HG03139 (cell line): ENCODE results near the gene POU6F2.

Experiments
- ATAC-seq: cut with Tn5 transposase; IDR thresholded peaks from one replicate; pipeline ENCODE4 v1.9.1; 2021; ENCODE audit not compliant: unreplicated experiment

POU6F2 gene

DNA sequence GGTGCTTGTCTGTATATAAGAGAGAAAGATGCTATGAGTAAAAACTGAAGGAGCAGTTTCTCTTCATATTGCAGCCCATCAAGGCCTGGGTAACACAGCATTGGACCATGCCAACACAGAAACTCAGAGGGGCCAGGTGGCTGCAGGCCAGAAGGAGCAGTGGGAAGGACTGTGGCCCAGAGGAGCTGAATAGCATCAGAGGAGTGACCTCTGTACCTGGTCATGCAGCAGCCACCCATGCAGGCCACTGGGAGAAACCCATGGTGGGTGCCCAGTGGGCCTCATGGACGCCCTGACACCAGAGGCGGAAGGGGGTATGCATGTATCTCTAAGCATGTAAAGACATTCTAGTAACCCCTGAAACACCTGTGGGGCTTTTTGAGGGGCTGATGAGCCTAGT lies 512.6 kb downstream of the POU6F2 start:
- ATAC-seq = no peak

DNA sequence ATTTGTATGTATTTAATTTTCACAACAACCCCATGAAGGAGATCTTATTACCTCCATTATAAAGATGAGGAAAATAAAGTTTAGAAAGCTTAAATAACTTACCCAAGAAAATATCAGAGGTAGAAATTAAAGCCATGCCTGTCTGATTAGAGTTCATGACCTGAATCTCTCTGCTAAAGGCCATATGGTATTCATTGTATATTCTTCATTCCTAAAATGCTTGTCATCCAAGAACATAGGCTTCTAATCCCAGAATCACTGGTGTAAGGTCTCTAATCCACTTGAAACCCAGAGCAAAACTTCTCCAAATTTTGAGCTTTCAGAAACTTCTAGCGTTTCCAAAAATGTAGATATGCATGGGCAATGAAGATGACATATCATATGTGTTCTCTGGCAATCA lies 516.2 kb downstream of the POU6F2 start:
- no peak for ATAC-seq

DNA sequence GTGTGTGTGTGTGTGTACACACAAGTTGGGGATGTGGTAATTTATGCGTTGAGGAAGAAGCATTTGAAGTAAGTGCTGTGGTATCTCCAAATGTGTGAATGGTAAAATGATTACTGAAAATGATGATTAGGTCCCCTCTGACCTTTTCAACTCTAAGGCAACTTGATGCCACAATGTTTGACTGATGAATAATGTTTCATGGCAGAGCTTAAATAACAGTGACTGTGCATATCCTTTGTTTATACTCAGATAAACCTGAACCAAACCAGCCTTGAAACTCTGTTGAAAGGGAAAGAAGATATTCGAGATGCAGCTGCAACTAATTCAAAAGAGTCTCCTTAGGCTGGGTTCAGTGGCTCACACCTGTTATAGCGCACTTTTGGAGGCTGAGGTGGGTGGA lies 523.6 kb downstream of the POU6F2 start:
- no peak for ATAC-seq

DNA sequence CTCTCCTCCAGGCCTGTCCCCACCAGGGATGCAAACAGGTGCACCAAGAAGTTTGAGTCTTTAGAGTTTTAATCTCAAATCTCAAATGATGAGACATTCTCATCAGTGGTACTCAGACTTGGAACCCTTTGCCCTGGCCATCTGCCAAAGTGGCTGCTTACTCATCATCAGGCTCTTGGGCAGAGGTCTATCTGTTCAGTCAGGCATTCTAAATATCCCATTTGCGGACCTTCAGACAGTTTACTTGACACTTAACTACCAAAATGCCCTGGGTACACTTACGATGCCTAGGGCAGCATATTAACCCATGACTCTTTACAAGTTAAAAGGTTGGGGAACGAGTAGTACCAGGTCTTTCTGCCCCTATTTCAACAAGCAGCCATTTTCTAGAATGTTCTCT lies 527.3 kb downstream of the POU6F2 start:
- no peak for ATAC-seq

DNA sequence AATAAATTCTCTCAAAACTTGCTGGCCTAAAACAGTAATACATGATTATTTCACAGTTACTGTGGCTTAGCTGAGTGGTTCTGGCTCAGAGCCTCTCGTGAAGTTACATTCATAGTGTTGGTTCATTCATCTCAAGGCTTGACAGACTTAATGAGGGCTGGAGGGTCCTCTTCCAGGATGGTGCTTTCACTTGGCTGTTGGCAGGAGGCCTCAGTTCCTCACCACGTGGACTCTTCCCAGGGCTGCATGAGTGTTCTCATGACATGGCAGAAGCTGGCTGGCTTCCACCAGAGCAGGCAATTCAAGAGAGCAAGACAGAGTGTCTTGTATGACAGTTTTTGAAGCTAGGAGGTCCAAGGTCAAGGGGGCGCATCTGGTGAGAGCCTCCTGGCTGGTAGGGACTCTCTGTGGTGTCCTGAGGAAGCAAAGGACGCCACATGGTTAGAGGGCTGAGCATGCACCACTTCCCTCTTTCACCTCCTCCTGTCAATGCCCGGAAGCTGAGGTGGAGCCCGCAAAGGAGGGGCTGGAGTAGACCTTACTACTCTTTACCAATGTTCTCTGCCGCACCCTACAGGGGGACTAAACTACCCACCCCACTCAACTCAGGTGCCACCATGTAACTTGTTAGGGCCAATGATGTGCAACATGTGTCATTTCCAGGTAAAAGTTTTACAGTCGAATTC lies 530.3 kb downstream of the POU6F2 start:
- ATAC-seq = peak; percentile 83

DNA sequence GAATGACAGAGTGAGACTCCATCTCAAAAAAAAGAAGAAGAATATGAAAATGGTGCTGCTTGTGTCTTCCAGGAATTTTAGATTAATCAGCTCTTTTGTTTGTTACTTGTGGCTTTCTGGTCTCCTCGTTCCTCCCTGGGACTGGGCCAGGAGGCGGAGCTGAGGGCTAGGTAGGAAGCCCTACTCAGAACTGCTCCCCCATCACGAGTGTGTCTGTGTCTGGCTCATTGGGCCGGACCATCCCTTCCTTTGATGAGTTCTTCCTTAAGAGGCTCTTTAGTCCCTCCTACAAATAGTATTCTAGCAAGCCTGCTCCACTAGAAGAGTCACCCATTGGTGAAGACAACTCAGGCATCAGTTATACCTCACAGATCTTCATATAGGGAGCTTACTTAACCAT lies 531.7 kb downstream of the POU6F2 start:
- no peak for ATAC-seq

DNA sequence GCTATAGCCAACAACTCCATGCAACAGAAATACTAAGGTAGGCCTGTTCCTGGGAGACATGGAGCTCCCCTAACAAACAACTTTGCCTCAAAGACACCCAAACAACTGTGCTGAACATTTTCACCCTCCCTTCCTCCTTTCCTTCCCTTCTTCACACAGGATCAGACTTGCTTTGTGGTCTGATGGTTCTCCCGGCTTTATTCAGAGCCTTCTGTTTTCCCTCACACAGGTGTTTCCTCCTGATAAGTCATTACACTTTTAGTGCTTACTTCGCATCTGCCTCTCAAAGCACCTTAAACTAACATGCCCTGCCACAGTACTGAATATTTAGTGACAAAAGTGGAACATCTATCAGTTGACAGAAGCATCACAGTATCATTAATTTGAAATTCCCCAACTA lies 532.2 kb downstream of the POU6F2 start:
- ATAC-seq = no peak

DNA sequence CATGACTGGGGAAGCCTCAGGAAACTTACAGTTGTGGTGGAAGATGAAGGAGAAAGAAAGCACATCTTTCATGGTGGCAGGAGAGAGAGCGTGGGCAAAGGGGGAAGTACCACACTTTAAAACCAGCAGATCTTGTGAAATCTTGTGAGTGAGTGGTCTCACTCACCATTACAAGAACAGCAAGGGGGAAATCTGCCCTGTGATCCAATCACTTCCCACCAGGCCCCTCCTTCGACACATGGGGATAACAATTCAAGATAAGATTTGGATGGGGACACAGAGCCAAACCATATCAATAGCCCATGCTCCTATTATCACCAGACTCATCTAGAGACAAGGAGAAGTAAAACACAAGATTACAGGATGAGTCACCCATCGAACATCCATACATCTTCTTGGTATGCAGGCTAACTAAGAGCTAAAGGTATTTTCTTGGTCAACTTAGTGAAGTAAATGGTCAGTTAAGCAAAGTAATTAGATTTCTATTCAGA lies 533.2 kb downstream of the POU6F2 start:
- no peak for ATAC-seq

DNA sequence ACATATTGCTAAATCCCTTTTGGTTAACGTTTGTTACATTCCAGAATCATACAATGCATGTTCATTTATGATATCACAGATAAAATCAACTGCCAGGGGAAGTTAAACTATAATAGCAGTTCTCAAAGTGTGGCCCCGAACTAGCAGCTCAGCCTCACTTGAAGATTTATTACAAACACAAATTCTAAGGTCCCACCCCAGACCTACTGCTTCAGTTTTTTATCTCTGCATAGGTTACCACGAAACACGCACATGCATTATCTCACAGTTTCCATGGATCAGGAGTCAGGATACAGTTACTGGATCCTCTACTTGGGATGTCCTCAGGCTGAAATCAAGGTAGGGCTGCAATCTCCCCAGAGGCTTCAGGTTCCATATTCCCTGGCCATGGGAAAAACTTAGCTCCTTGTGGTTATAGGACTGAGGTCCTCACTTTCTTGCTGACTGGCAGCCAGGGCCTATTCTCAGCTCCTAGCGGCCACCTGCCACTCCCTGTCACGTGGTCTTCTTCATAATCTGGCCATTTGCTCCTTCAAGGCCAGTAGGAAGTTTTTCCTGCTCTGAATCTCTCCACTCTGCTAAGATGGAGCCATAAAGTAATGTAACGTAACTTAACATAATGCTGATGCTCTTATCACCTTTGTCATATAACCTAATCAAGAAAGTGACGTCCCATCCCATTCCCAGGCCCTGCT lies 538.0 kb downstream of the POU6F2 start:
- ATAC-seq = no peak

DNA sequence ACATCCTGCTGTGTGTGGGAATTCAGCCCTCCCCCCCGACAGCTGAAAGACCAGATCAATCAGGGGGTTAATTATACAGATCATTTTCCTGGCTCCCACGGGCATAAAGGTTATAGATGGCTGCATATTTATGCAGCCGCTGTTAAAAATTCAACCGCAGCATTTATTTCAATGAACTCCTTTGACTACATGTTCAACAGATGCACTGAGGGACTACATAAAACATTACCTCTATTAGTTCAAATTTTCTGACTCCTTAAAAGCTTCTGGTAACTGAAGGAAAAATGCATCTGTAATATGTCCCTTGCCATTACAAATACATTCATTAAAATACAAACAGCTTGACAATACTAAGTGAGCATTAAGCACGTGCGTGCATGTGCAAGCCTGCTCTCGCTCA lies 538.8 kb downstream of the POU6F2 start:
- no peak for ATAC-seq

DNA sequence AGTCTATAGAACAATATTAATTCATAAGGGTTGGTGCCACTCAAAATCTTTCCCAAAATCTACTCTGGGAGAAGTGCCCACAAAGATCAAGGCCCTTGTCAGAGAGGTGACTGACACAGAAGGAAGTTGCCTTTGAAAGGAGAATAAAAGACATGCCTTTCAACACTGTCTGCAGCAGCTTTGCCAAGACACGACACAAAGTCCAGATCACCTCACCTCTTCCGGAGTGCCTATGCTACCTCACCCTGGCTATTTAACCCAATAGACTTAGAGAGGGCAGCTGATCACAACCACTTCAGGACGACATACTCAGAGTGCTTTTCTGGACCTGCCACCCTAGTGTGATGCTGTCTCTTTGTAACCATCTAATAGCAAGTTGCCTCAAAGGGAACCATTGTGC lies 539.5 kb downstream of the POU6F2 start:
- ATAC-seq = no peak
